ENCODE measurements around the gene AACS. TPM values are rescaled to one million over a fixed set of nuclear protein-coding genes. Genes with fewer than 3 reads are reported as not detected.
"Not testable (repeated sequence)": the region's sequence is repeated elsewhere in the genome, so short reads cannot be mapped to it uniquely, and the experiment has no call there.

AACS gene
- total RNA-seq, 1 donor from 2014 or later, result 35.7 TPM

- intact Hi-C loops (cut with micrococcal nuclease), result no loop called here
Measured at GRCh38 chr12:125089626-125090025, 24.4 kb downstream of the AACS start.

GRCh38 chr12:125090437-125090836 is 25.2 kb downstream of the AACS start:
- intact Hi-C loops (cut with micrococcal nuclease), result no loop called here

- intact Hi-C loops (cut with micrococcal nuclease), result no loop called here
Measured at GRCh38 chr12:125091401-125091800, 26.2 kb downstream of the AACS start.

- intact Hi-C loops (cut with micrococcal nuclease), result no loop called here
Measured at GRCh38 chr12:125092108-125092871, 27.1 kb downstream of the AACS start.

GRCh38 chr12:125092872-125093680 is 27.8 kb downstream of the AACS start:
- intact Hi-C loops (cut with micrococcal nuclease), result no loop called here

- intact Hi-C loops (cut with micrococcal nuclease), result no loop called here
Measured at GRCh38 chr12:125093681-125094330, 28.6 kb downstream of the AACS start.

- intact Hi-C loops (cut with micrococcal nuclease), result no loop called here
Measured at GRCh38 chr12:125096894-125097293, 31.7 kb downstream of the AACS start.

GRCh38 chr12:125097427-125097826 is 32.2 kb downstream of the AACS start:
- intact Hi-C loops (cut with micrococcal nuclease), result no loop called here

- intact Hi-C loops (cut with micrococcal nuclease), result no loop called here
Measured at GRCh38 chr12:125098676-125099408, 33.6 kb downstream of the AACS start.

- intact Hi-C loops (cut with micrococcal nuclease), result no loop called here
Measured at GRCh38 chr12:125099409-125099782, 34.2 kb downstream of the AACS start.

- intact Hi-C loops (cut with micrococcal nuclease), result no loop called here
Measured at GRCh38 chr12:125100551-125101434, 35.6 kb downstream of the AACS start.

GRCh38 chr12:125104982-125105381 is 39.7 kb downstream of the AACS start:
- intact Hi-C loops (cut with micrococcal nuclease), result no loop called here

GRCh38 chr12:125105600-125105999 is 40.4 kb downstream of the AACS start:
- intact Hi-C loops (cut with micrococcal nuclease), result no loop called here

GRCh38 chr12:125110641-125111360 is 45.6 kb downstream of the AACS start:
- intact Hi-C loops (cut with micrococcal nuclease), result no loop called here

- intact Hi-C loops (cut with micrococcal nuclease), result no loop called here
Measured at GRCh38 chr12:125111403-125111802, 46.2 kb downstream of the AACS start.

GRCh38 chr12:125112614-125113013 is 47.4 kb downstream of the AACS start:
- intact Hi-C loops (cut with micrococcal nuclease), result not testable (repeated sequence)

- intact Hi-C loops (cut with micrococcal nuclease), result no loop called here
Measured at GRCh38 chr12:125113263-125113662, 48.0 kb downstream of the AACS start.

GRCh38 chr12:125113789-125114188 is 48.6 kb downstream of the AACS start:
- intact Hi-C loops (cut with micrococcal nuclease), result no loop called here

GRCh38 chr12:125114365-125115141 is 49.3 kb downstream of the AACS start:
- intact Hi-C loops (cut with micrococcal nuclease), result no loop called here

All from T-helper 2 cell treated with Interferon-gamma antibody and Interleukin-4, amounts not matched to agents 100 ng/mL and 5 ng/mL, for 36 hours (primary cell).